NCI-H1694 treated with DMSO at 0.1 percent for 48 hours (cell line): ENCODE data around the gene BNC2.
"Not testable (repeated sequence)": the region's sequence is repeated elsewhere in the genome, so short reads cannot be mapped to it uniquely, and the experiment has no call there.

Source experiments
- DNase-seq: peaks from one replicate; lab custom pipeline; 2025; lab: John Stamatoyannopoulos, UW

BNC2 gene

GRCh38 chr9:16543225-16543624 lies 327.2 kb downstream of the BNC2 start:
- DNase-seq, result no peak

- DNase-seq, result no peak
Observed at GRCh38 chr9:16542290-16542689, 328.2 kb downstream of the BNC2 start.

- DNase-seq, result no peak
Observed at GRCh38 chr9:16540743-16541613, 329.5 kb downstream of the BNC2 start.

GRCh38 chr9:16539626-16540025 lies 330.8 kb downstream of the BNC2 start:
- DNase-seq, result not testable (repeated sequence)

- no peak for DNase-seq
Observed at GRCh38 chr9:16535555-16535954, 334.9 kb downstream of the BNC2 start.

- DNase-seq, result no peak
Observed at GRCh38 chr9:16532681-16533450, 337.6 kb downstream of the BNC2 start.

GRCh38 chr9:16532272-16532671 lies 338.2 kb downstream of the BNC2 start:
- no peak for DNase-seq

- DNase-seq, result peak; percentile 84
Observed at GRCh38 chr9:16530669-16531642, 339.5 kb downstream of the BNC2 start.

GRCh38 chr9:16527573-16527972 lies 342.9 kb downstream of the BNC2 start:
- DNase-seq, result no peak

- no peak for DNase-seq
Observed at GRCh38 chr9:16526380-16526779, 344.1 kb downstream of the BNC2 start.

GRCh38 chr9:16524823-16525222 lies 345.6 kb downstream of the BNC2 start:
- no peak for DNase-seq

- no peak for DNase-seq
Observed at GRCh38 chr9:16524078-16524477, 346.4 kb downstream of the BNC2 start.

- DNase-seq, result no peak
Observed at GRCh38 chr9:16521868-16522411, 348.5 kb downstream of the BNC2 start.

- no peak for DNase-seq
Observed at GRCh38 chr9:16519001-16519400, 351.5 kb downstream of the BNC2 start.

- DNase-seq, result no peak
Observed at GRCh38 chr9:16516891-16517290, 353.6 kb downstream of the BNC2 start.

- DNase-seq, result no peak
Observed at GRCh38 chr9:16515879-16516301, 354.6 kb downstream of the BNC2 start.

GRCh38 chr9:16515207-16515606 lies 355.3 kb downstream of the BNC2 start:
- DNase-seq, result no peak

- no peak for DNase-seq
Observed at GRCh38 chr9:16514131-16514530, 356.3 kb downstream of the BNC2 start.

GRCh38 chr9:16512281-16512680 lies 358.2 kb downstream of the BNC2 start:
- DNase-seq, result no peak

- DNase-seq, result no peak
Observed at GRCh38 chr9:16510482-16510881, 360.0 kb downstream of the BNC2 start.

GRCh38 chr9:16509997-16510396 lies 360.5 kb downstream of the BNC2 start:
- DNase-seq, result no peak

GRCh38 chr9:16505199-16505598 lies 365.3 kb downstream of the BNC2 start:
- DNase-seq, result no peak
